NCI-H1436 treated with DMSO at 0.1 percent for 48 hours (cell line): ENCODE measurements around the gene NBAS.
"Not testable (repeated sequence)": the region's sequence is repeated elsewhere in the genome, so short reads cannot be mapped to it uniquely, and the experiment has no call there.

Experiments used
- DNase-seq: peaks from one replicate; lab custom pipeline; 2025; lab: John Stamatoyannopoulos, UW

Gene NBAS

GRCh38 chr2:15559379-15560139, 1.6 kb downstream of the NBAS start:
- no peak for DNase-seq

GRCh38 chr2:15557887-15558311, 3.2 kb downstream of the NBAS start:
- DNase-seq, result no peak

GRCh38 chr2:15556311-15556930, 4.7 kb downstream of the NBAS start:
- no peak for DNase-seq

- DNase-seq, result no peak
Measured at GRCh38 chr2:15555760-15556193, 5.4 kb downstream of the NBAS start.

GRCh38 chr2:15554525-15555218, 6.5 kb downstream of the NBAS start:
- DNase-seq, result no peak

- no peak for DNase-seq
Measured at GRCh38 chr2:15553951-15554350, 7.2 kb downstream of the NBAS start.

GRCh38 chr2:15553519-15553918, 7.6 kb downstream of the NBAS start:
- no peak for DNase-seq

GRCh38 chr2:15548974-15549373, 12.2 kb downstream of the NBAS start:
- DNase-seq, result no peak

GRCh38 chr2:15547115-15547876, 13.8 kb downstream of the NBAS start:
- no peak for DNase-seq

- DNase-seq, result no peak
Measured at GRCh38 chr2:15546297-15547098, 14.6 kb downstream of the NBAS start.

GRCh38 chr2:15544227-15544626, 16.9 kb downstream of the NBAS start:
- DNase-seq, result no peak

GRCh38 chr2:15543541-15543940, 17.6 kb downstream of the NBAS start:
- no peak for DNase-seq

GRCh38 chr2:15543053-15543452, 18.1 kb downstream of the NBAS start:
- DNase-seq, result no peak

GRCh38 chr2:15542269-15542668, 18.9 kb downstream of the NBAS start:
- DNase-seq, result not testable (repeated sequence)

GRCh38 chr2:15540523-15540922, 20.6 kb downstream of the NBAS start:
- not testable (repeated sequence) for DNase-seq

GRCh38 chr2:15539999-15540398, 21.1 kb downstream of the NBAS start:
- DNase-seq, result no peak

GRCh38 chr2:15538792-15539191, 22.3 kb downstream of the NBAS start:
- no peak for DNase-seq

GRCh38 chr2:15533860-15534480, 27.2 kb downstream of the NBAS start:
- DNase-seq, result no peak

- no peak for DNase-seq
Measured at GRCh38 chr2:15532996-15533395, 28.1 kb downstream of the NBAS start.

GRCh38 chr2:15531095-15531854, 29.9 kb downstream of the NBAS start:
- DNase-seq, result no peak
